HK-2 (cell line): ENCODE data around the gene AMBRA1.

ENCODE experiments used
- DNase-seq: peaks from one replicate; pipeline ENCODE4 v3.0.0-alpha.2; 2018; ENCODE audit not compliant: unreplicated experiment

The AMBRA1 gene

GRCh38 chr11:46475051-46475925, 118.5 kb downstream of the AMBRA1 start:
- no peak for DNase-seq

- DNase-seq = no peak
Observed at GRCh38 chr11:46472662-46472994, 121.2 kb downstream of the AMBRA1 start.

GRCh38 chr11:46471943-46472661, 121.7 kb downstream of the AMBRA1 start:
- no peak for DNase-seq

DNA sequence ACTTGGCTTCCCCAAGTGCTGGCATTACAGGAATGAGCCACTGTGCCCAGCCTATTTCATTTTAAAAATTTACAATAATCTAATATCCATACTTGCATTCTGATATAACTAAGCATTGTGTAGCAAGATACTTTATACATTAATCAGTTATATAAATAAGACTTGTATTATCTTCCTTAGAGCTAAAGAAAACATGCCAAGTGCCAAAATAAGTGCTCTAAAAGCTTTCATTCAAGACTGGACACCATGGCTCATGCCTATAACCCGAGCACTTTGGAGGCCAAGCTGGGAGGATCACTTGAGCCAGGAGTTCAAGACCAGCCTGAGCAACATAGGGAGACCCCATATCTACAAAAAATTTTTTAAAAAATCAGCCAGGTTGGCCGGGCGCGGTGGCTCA, 123.9 kb downstream of the AMBRA1 start:
- no peak for DNase-seq

- no peak for DNase-seq
Observed at GRCh38 chr11:46465683-46466082, 128.1 kb downstream of the AMBRA1 start.

- DNase-seq = no peak
Observed at GRCh38 chr11:46463701-46464421, 130.0 kb downstream of the AMBRA1 start.

DNA sequence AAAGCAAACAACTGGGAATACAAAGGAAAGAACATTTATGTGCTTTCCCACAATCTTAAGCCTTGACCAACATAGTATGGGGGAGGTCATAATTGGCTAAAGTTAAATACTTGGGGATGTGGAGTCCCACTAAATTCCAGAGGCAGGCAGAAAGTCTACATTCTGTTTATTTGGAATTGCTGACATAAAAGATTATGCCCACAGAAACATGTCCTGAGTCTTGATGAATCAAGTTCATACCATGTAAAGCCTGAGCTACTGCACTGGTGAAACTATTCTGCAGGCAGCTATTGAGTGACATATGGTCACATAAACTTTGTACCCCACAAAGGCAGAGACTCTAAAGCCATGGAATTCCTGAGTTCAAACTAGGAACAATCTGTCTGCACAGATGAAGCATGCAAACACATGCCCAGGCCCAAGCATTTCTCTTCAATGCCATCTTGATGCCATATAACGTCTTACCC, 132.3 kb downstream of the AMBRA1 start:
- DNase-seq = no peak

- no peak for DNase-seq
Observed at GRCh38 chr11:46458491-46458890, 135.3 kb downstream of the AMBRA1 start.

DNA sequence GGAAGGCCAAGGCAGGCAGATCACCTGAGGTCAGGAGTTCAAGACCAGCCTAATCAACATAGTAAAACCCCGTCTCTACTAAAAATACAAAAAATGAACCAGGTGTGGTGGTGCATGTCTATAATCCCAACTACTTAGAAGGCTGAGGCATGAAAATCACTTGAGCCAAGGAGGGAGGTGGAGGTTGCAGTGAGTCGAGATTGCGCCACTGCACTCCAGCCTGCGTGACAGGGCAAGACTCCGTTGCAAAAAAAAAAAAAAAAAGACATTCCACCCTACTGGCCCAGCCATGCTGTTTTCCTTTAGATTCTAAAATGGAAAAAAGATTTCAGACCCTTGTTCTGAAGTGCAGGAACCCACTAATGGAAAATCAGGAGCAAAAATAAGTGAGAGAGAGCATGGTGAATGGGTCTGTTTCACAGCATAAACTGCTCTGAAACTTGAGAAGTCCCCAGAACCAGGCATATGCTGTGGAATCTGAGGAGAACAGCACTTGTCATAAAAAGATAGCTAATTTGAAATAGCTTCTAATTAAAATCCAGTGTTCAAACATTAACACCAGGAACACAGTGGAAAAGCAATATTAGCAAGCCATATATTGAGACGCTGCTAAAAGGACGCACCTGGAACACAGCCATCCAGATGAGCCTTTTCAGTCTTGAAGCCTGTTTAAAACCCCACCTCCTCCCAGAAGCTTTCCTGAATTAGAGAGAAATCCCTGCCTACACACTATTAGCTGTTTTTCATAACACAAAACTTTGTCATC, 136.0 kb downstream of the AMBRA1 start:
- DNase-seq = no peak

GRCh38 chr11:46457021-46457420, 136.8 kb downstream of the AMBRA1 start:
- no peak for DNase-seq

DNA sequence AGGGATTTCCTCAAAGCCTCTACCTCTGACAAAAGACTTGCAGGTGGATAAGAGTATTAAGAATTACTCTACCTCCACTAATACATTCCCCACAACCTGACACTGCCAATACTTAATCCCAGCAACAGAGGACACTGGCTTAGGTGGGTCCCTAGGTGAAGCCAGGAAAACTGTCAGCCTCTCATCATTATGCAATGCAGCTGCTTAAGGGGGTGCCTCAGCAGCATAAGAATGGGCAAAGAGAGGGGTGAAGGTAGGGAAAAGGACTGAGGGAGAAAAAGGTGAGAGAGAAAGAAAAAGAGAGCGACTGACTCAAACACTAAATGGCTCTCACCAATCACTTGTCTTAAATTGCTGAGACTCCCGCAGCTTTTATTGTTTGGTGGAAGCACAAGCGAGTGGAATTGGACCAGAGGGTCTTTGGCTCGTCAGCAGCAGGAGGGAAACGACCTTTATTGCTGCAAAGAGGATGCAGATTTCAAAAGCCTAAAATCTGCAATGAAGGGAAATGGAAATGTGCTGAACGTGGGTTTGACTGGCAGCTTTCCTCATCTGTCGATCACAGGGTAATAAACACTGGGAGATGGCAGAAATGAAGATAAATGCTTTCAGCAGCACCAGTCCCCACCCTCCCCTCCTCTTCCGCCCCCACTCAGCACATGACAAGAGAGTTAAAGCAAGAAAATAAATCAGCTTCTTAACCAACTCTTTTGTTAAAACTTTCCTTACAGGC, 137.4 kb downstream of the AMBRA1 start:
- no peak for DNase-seq

DNA sequence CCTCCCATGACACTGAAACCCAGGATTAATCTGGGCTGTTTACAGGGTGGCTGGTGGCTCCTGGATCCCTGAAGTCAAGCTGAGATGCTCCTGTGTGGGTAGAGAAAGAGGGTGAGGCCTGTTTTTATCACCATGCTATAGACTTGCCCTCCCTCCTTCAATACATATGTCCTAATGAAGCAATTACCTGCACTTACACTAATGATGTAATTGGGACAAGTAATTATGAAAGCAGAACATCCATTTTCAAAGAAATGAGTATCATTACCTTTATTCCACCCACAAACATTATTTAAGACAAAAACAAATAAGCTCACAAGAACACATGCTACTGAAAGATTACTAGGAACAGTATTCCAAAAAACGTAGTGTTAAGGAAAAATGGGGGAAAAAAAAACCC, 138.0 kb downstream of the AMBRA1 start:
- no peak for DNase-seq

DNA sequence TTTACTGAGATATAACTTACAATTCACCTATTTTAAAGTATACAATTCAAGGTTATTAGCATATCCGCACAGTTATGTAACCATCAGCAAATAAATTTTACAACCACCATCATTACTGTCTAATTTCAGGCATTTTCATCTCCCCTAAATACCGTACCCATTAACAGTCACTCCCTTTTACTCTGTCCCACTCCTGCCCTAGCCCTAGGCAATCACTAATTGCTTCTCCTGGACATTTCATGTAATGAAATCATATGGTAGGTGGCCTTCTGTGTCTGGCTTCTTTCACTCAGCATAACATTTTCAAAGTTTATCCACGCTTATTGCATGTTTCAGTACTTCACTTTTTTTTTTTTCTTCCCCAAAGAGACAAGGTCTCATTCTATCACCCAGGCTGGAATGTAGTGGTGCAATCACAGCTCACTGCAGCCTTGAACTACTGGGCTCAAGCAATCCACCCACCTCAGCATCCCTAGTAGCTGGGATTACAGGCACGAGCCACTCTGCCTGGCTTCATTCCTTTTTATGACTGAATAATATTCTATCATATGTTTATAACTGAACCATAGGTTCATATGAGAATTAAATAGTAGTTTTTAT, 140.8 kb downstream of the AMBRA1 start:
- no peak for DNase-seq

DNA sequence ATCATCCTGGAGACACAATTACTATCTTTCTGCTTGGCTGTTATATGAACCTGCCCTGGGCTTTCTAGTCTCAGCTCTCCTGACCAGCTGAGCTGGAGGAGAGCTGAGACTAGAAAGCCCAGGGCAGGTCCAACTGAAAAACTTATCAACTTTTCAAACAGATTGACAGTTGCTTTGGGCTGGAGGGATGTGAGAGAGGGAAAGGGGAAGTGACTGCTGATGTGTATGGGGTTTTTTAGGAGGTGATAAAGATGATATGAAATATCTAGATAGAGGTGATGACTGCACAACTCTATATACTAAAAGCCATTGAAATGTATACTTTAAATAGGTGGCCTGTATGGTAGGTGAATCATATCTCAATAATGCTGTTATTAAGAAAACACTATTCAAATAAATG, 142.1 kb downstream of the AMBRA1 start:
- DNase-seq = no peak

DNA sequence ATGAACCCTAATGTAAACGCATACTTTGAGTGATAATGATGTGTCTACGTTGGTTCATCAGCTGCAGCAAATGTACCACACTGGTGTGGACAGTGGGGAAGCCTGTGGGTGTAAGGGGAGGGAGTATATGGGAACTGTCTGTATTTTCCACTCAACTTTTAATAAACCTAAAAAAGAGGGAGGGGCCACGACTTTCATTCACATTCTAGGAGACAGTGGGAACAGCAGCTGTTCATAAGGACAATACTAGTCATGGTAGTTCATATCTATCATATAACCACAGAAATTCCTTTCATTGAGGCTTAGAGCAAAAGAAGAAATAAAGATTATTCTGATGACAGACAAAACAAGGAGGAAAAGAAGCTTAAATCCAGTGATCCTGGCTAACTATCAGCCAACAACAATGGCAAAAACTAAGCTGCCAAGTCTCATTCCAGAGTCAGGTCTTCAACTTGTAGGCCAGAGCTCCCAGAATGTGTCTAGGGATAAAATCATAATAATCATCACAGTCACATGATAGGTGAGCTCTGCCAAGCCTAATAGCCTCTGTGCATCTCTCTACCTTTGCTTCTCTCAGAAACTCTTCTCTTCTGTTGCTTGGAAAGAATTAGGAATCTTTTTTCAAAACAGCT, 142.9 kb downstream of the AMBRA1 start:
- no peak for DNase-seq

- DNase-seq = no peak
Observed at GRCh38 chr11:46447544-46447943, 146.3 kb downstream of the AMBRA1 start.

GRCh38 chr11:46445920-46446771, 147.7 kb downstream of the AMBRA1 start:
- DNase-seq = no peak

DNA sequence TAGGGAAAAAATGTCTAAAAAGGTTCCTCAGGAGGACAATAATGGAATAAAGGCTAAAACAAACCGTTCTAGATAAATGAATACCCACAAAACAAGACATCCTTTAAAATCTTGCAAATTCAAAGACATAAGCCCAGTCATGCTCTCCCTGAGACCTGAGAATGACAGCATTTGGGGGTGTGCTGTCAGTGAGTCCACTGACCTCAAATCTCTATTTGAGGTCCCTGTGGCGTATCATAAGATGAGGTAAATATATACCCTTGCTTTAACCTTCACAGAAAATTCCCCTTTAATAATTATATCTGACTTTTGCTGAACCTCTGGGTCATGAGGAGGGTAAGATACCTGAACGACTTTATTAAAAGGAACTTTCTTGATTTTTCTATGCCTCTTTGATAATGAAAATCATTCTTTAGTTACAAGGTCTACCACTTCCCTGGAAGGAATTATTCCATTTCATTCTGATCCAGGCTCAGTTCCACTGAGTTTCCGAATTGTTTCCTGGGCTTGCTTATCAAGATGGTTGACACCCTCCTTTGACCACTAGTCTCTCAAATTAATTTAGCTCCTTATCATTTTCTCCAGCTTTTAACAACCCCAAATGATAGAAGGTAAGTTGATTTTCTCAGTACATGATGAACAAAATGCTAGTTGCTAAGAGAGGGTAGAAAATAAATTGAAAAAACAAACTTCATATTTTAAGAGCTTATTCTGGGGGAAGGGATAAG, 148.5 kb downstream of the AMBRA1 start:
- DNase-seq = no peak

GRCh38 chr11:46444305-46444704, 149.5 kb downstream of the AMBRA1 start:
- no peak for DNase-seq
